K562 (cell line): ENCODE data around the gene COL26A1. TPM values are rescaled to one million over a fixed set of nuclear protein-coding genes. Genes with fewer than 3 reads are reported as not detected.

ENCODE experiments used
- ATAC-seq: fragments of 200-7000 bp; cut with Tn5 transposase; 3 replicates; pipeline ENCODE4 v1.9.1; 2020; ENCODE audit warnings: moderate library complexity
- BruUV-seq: library from RNA; stranded (reverse); fragments of 400-500 nt; replicated peaks from 2 replicates; lab custom pipeline; 2021; lab: Mats Ljungman, UMichigan
- CTCF ChIA-PET: fragments of 300-600 bp; formaldehyde crosslinking; extraction: SDS; loops from one replicate; lab custom pipeline; 2021; ENCODE audit warnings: low intra/inter-chr PET ratio; lab: Yijun Ruan, JAX
- POLR2A ChIA-PET: fragments of 300-600, 350-650 bp; sonication (Branson Sonifier 250); formaldehyde crosslinking; extraction: SDS; loops from one replicate; lab custom pipeline; 2021; ENCODE audit warnings: antibody characterized with exemption, inconsistent platforms; lab: Yijun Ruan, JAX
- DNase-seq, 4 experiments: peaks; one replicate each; pipeline versions ENCODE4 v3.0.0 to v3.0.0-alpha.2; 2011 to 2018; ENCODE audit warnings: low spot score in 3 of 4, mixed read lengths in 3 of 4; ENCODE audit errors: extremely low read depth in 1 of 4
- FAIRE-seq: peaks from 2 replicates; lab custom pipeline; 2011; peaks lifted over from hg19 to GRCh38; lab: Jason Lieb, UNC
- H2AFZ ChIP-seq: 2 replicates; pipeline ENCODE4 v1.6.0; 2011; ENCODE audit warnings: low read depth, low read length, control low read depth, inconsistent platforms
- H3K27ac ChIP-seq: fragments of 200-600 bp; 3 replicates; pipeline ENCODE4 v1.8.0; 2011; ENCODE audit warnings: low read depth, mild to moderate bottlenecking, control low read depth, inconsistent platforms, low read length, moderate library complexity, mixed read lengths; ENCODE audit errors: extremely low read depth
- H3K27me3 ChIP-seq, 2 experiments: fragments of 300-600 bp in 1 of 2; 2 replicates in 1 of 2; 3 replicates in 1 of 2; pipeline versions ENCODE4 v1.6.0 to v1.8.0; 2011; ENCODE audit warnings: inconsistent platforms in 2 of 2, low read length in 2 of 2, mild to moderate bottlenecking in 1 of 2, mixed read lengths in 1 of 2, moderate library complexity in 1 of 2; ENCODE audit not compliant: control insufficient read depth in 2 of 2, insufficient read depth in 2 of 2
- H3K36me3 ChIP-seq: fragments of 300-600 bp; 3 replicates; pipeline ENCODE4 v1.8.0; 2011; ENCODE audit warnings: mild to moderate bottlenecking, low read length, inconsistent platforms; ENCODE audit not compliant: control insufficient read depth, insufficient read depth
- H3K4me1 ChIP-seq, 2 experiments: fragments of 200-600 bp in 1 of 2; replicated peaks in 1 of 2; 2 replicates in 1 of 2; 3 replicates in 1 of 2; pipeline versions ENCODE4 v1.5.1 to v1.8.0; 2011; ENCODE audit warnings: inconsistent platforms in 2 of 2, low read length in 2 of 2, mild to moderate bottlenecking in 1 of 2, mixed read lengths in 1 of 2, moderate library complexity in 1 of 2; ENCODE audit not compliant: control insufficient read depth in 2 of 2, insufficient read depth in 2 of 2
- H3K4me2 ChIP-seq: 2 replicates; pipeline ENCODE4 v1.6.1; 2011; ENCODE audit warnings: low read length, control low read depth, inconsistent platforms, mixed read lengths; ENCODE audit not compliant: insufficient read depth
- H3K4me3 ChIP-seq: fragments of 200-600 bp; sonication (generic), shearing (Covaris generic); 2 replicates; pipeline ENCODE4 v1.5.1; 2016; ENCODE audit warnings: control low read depth, inconsistent platforms
- H3K79me2 ChIP-seq: fragments of 200-600 bp; 3 replicates; pipeline ENCODE4 v1.8.0; 2011; ENCODE audit warnings: low read length, inconsistent platforms; ENCODE audit not compliant: control insufficient read depth, insufficient read depth
- H3K9ac ChIP-seq, 2 experiments: 2 replicates each; pipeline versions ENCODE4 v1.6.0 to v1.6.1; 2011; ENCODE audit warnings: low read depth in 2 of 2, low read length in 2 of 2, control low read depth in 1 of 2, inconsistent platforms in 1 of 2, mild to moderate bottlenecking in 1 of 2, mixed read lengths in 1 of 2; ENCODE audit not compliant: insufficient read depth in 1 of 2
- H3K9me1 ChIP-seq: one replicate; pipeline ENCODE4 v1.6.0; 2011; ENCODE audit warnings: inconsistent platforms, mild to moderate bottlenecking, low read length, moderate library complexity; ENCODE audit not compliant: control insufficient read depth, insufficient read depth
- H3K9me3 ChIP-seq: replicated peaks from 2 replicates; pipeline ENCODE4 v1.5.1; 2011; ENCODE audit warnings: low read depth, low read length, inconsistent platforms; ENCODE audit not compliant: control insufficient read depth, insufficient read depth
- H4K20me1 ChIP-seq: replicated peaks from 2 replicates; pipeline ENCODE4 v1.6.1; 2011; ENCODE audit warnings: low read length, inconsistent platforms, mixed read lengths; ENCODE audit not compliant: control insufficient read depth, insufficient read depth
- ADNP ChIP-seq: fragments of 200-800 bp; sonication (Bioruptor generic); IDR thresholded peaks from 2 replicates; pipeline ENCODE4 v1.6.1; 2016; ENCODE audit warnings: missing genetic modification characterization, missing compliant biosample characterization
- CBX1 ChIP-seq: sonication (generic); IDR thresholded peaks from 2 replicates; pipeline ENCODE4 v1.6.1; 2016; ENCODE audit warnings: antibody characterized with exemption, low read depth, mild to moderate bottlenecking
- CTCFL ChIP-seq: IDR thresholded peaks from 2 replicates; pipeline ENCODE4 v1.6.1; 2011; ENCODE audit warnings: borderline replicate concordance, low read depth, mild to moderate bottlenecking, moderate library complexity, low read length; ENCODE audit not compliant: insufficient read depth, poor library complexity, severe bottlenecking
- GTF3C2 ChIP-seq: IDR thresholded peaks from 3 replicates; pipeline ENCODE4 v1.6.1; 2011; ENCODE audit warnings: borderline replicate concordance, mild to moderate bottlenecking, moderate library complexity; ENCODE audit not compliant: insufficient read length; ENCODE audit errors: extremely low read depth
- RAD21 ChIP-seq, 2 experiments: fragments of 250-450 bp in 1 of 2; fragments of 450-650 bp in 1 of 2; sonication (Bioruptor Pico) in 1 of 2; formaldehyde crosslinking in 1 of 2; IDR thresholded peaks in 1 of 2; conservative IDR thresholded peaks in 1 of 2; 2 replicates each; pipeline versions ENCODE4 v1.4.0 to v1.8.0; 2020 to 2022; ENCODE audit warnings: mild to moderate bottlenecking in 2 of 2, moderate library complexity in 1 of 2
- SMC3 ChIP-seq: conservative IDR thresholded peaks from 2 replicates; pipeline ENCODE4 v1.6.1; 2011; ENCODE audit warnings: low read depth, low read length, improper control_type of control experiment; ENCODE audit not compliant: insufficient read depth
- WGBS: fragments of 100-300 bp; shearing (Covaris generic); methylation state at CpG from one replicate; pipeline ENCODE4 v1.1.6; 2016; ENCODE audit warnings: low coverage, mixed read lengths; ENCODE audit not compliant: insufficient coverage; ENCODE audit errors: missing lambda C conversion rate; 5-methylcytosine and 5-hydroxymethylcytosine counted together
- in situ Hi-C: fragments of 300-500 bp; cut with MboI; formaldehyde crosslinking; loops from 4 replicates; pipeline ENCODE4 v1.15.0; 2018; ENCODE audit warnings: inconsistent platforms, mixed read lengths
- intact Hi-C: fragments of 100-400 bp; cut with micrococcal nuclease; formaldehyde crosslinking; loops from 2 replicates; pipeline ENCODE4 v1.14.2; 2022
- polyA plus RNA-seq, 8 experiments: library from polyadenylated mRNA; depleted of rRNA in 4 of 8; stranded (reverse) in 5 of 8; unstranded in 3 of 8; fragments of >200 nt; fragmentation: Nextera tagmentation in 2 of 8; fragmentation: Illumina TruSeq in 1 of 8; extraction: Ambion mirVana in 2 of 8; extraction: Trizol in 1 of 8; gene quantifications; 2 replicates each; pipeline versions ENCODE4 v1.2.1 to v1.2.3, GENCODE V29; 2011 to 2014; ENCODE audit warnings: inconsistent platforms in 1 of 8, missing spikeins in 1 of 8
- total RNA-seq, 7 experiments: library from RNA; depleted of rRNA in 6 of 7; stranded (reverse); fragments of >200 nt in 6 of 7; fragmentation: Illumina TruSeq in 2 of 7; extraction: Trizol in 2 of 7; gene quantifications; 2 replicates each; pipeline versions ENCODE4 v1.2.1 to v1.2.3, GENCODE V29; 2011 to 2021; ENCODE audit warnings: low replicate concordance in 1 of 7
- TF ChIP-seq, protein P1 (sequence below), 3 experiments: IDR thresholded peaks in 2 of 3; conservative IDR thresholded peaks in 1 of 3; 2 replicates each; pipeline ENCODE4 v1.5.1; 2011 to 2012; ENCODE audit warnings: low read length in 3 of 3, mild to moderate bottlenecking in 3 of 3, control low read depth in 2 of 3, improper control_type of control experiment in 1 of 3, inconsistent platforms in 1 of 3, low read depth in 1 of 3, mixed read lengths in 1 of 3, moderate library complexity in 1 of 3; ENCODE audit not compliant: insufficient read depth in 2 of 3
- TF ChIP-seq, protein P2 (sequence below): sonication (generic); formaldehyde crosslinking; IDR thresholded peaks from 2 replicates; pipeline ENCODE4 v1.8.1; 2022; ENCODE audit warnings: missing genetic modification reagents

COL26A1 gene
- total and polyA plus RNA-seq, 9 of the 15 experiments (the other 6 are each of a cell fraction or from before 2014, with no cell fraction given) = 0.04 to 0.39 (median 0.07) TPM; not detected in 5

DNA sequence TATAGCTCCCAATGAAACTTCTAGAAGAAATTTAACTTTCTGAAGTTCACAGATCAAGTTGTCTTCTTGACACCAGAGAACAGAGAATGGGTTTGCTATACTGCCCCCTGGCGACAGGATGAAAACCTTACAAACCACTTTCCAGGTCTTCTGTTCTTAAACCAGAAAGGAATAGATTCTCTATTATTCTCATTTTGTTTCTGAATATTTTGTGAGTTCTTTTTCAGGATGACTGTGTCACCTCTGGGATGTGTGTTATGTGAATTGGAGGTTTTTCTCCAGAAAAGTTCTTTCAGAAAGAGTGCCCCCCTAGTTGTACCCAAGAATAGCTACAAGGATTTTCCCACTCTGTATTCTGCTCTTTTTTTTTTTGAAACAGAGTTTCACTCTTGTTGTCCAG lies 47.3 kb upstream of the COL26A1 start:
- H4K20me1 ChIP-seq = no peaks in the 10 kb centered on the region
- intact Hi-C loops = no loop called here
- ATAC-seq = peak; percentile 79
- no peaks in the 10 kb centered on the region for H3K9me1 ChIP-seq
- POLR2A ChIA-PET = interaction anchor here (1.0 kb wide), 1 partner anchor 93 kb away, joined by 4 read pairs; no protein-coding TSS in a partner anchor
- H3K4me2 ChIP-seq = no peak overlapping the region
- CTCF ChIA-PET = no interaction called here
- WGBS = 5% methylated on average over 1 of the region's 1 CpG
- no peaks in the 10 kb centered on the region for H3K4me1 ChIP-seq
- no peaks in the 10 kb centered on the region; the same call in 2 of the 3 replicates for H3K79me2 ChIP-seq
- no TSS peak for BruUV-seq
- peak; percentile 53 to 77 (median 58) for DNase-seq
- in situ Hi-C loops = no loop called here
- H3K9ac ChIP-seq = no peak overlapping the region
- no peak overlapping the region for H3K27ac ChIP-seq
- H3K36me3 ChIP-seq = peaks cover 14% of the 10 kb centered on the region
- H3K27me3 ChIP-seq = no peaks in the 10 kb centered on the region
- H2AFZ ChIP-seq = no peak overlapping the region
- TF ChIP-seq CTCFL = peak; percentile 15
- TF ChIP-seq, protein P1, sequence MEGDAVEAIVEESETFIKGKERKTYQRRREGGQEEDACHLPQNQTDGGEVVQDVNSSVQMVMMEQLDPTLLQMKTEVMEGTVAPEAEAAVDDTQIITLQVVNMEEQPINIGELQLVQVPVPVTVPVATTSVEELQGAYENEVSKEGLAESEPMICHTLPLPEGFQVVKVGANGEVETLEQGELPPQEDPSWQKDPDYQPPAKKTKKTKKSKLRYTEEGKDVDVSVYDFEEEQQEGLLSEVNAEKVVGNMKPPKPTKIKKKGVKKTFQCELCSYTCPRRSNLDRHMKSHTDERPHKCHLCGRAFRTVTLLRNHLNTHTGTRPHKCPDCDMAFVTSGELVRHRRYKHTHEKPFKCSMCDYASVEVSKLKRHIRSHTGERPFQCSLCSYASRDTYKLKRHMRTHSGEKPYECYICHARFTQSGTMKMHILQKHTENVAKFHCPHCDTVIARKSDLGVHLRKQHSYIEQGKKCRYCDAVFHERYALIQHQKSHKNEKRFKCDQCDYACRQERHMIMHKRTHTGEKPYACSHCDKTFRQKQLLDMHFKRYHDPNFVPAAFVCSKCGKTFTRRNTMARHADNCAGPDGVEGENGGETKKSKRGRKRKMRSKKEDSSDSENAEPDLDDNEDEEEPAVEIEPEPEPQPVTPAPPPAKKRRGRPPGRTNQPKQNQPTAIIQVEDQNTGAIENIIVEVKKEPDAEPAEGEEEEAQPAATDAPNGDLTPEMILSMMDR (IDR thresholded peaks at IDR 0.05 in 2 of 3, conservative IDR thresholded peaks at IDR 0.05 in 1 of 3; ENCODE audit: insufficient read depth in 2 of 3, low read depth in 1 of 3, low read length in 3 of 3) = peak; percentile 68 to 72 (median 71)
- TF ChIP-seq SMC3 = peak; percentile 32; the same call in 1 of the 2 replicates
- TF ChIP-seq GTF3C2 = no peak
- TF ChIP-seq CBX1 = 0 out of 2 replicates have a peak, but pooled peaks have one; percentile 34
- TF ChIP-seq ADNP (tag) = peak; percentile 65; the same call in 1 of the 2 replicates
- TF ChIP-seq, protein P2, sequence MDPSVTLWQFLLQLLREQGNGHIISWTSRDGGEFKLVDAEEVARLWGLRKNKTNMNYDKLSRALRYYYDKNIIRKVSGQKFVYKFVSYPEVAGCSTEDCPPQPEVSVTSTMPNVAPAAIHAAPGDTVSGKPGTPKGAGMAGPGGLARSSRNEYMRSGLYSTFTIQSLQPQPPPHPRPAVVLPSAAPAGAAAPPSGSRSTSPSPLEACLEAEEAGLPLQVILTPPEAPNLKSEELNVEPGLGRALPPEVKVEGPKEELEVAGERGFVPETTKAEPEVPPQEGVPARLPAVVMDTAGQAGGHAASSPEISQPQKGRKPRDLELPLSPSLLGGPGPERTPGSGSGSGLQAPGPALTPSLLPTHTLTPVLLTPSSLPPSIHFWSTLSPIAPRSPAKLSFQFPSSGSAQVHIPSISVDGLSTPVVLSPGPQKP = no peak
- peak in 1 of 2 experiments; percentile 35; a peak in 2 of 4 replicates for TF ChIP-seq RAD21 (CRISPR knock-in tag; conservative IDR thresholded peaks at IDR 0.05 in 1 of 2, IDR thresholded peaks at IDR 0.05 in 1 of 2)
- peaks cover 3% of the 10 kb centered on the region for H3K9me3 ChIP-seq
- FAIRE-seq = peak; percentile 83
- H3K4me3 ChIP-seq = no peak overlapping the region
